ENCODE results near the gene NRN1.

NRN1 gene

DNA sequence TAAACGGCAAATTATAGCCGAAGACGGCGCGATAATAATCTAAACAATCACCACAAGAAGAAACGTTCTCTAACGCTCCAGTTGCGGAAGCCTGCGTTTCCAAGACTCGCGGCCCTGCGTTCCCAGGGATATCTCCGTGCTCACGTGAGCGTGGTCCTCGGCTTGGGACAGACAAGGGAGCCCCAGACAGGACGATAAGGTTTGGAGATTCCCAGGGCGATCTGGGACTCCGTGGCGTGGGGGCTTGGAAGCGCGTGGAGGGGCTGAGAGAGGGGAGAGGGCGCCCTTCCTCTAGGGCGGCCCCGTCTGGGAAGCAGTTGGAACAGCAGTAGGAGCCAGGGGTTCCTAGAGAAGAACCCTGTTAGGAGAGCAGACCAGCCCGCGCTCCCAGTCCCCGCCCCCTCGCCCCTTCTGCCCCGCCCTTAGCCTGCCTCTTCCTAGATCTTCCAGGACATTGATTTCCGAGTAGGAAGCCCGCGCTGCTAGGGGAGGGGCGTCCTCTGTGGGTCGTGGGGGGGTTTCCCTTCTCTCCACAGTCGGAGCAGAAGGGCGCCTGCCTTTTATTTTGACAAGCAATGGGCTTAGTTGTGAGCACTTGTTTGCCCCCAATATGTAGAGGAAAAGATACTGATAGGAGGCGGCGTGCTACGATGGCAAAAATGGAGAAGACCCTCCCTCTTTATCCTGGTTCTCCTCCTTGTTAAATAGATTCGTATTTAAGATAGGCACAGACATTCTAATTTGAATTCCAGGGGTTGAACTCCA, 10.6 kb downstream of the NRN1 start:
- no peak overlapping the region for H3K27ac ChIP-seq (ENCODE audit: insufficient read depth, low read length, poor library complexity, severe bottlenecking)

DNA sequence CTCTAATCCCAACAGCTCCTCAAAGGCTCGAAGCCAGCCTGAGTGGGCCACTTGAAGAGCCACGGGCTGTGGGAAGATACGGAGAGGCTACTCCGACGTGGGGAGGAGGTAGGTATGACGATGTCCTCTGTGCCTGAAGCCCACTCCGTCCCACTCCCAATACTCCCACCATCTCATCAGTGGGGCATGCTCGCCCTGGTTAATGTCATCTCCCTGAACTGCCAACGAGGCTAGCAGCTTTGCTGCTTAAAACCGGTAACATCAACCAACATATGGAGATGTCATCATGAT, 11.1 kb downstream of the NRN1 start:
- Histone ChIP-seq H3K36me3 (ENCODE audit: control insufficient read depth, insufficient read depth, low read length) (no peaks in the 10 kb centered on the region), H3K27ac (ENCODE audit: insufficient read depth, low read length, poor library complexity, severe bottlenecking) (no peak overlapping the region), H3K4me1 (ENCODE audit: control insufficient read depth, insufficient read depth, low read length, poor library complexity, severe bottlenecking) (peaks cover 55% of the 10 kb centered on the region), H3K27me3 (replicated peaks; ENCODE audit: control insufficient read depth, insufficient read depth, low read length, poor library complexity, severe bottlenecking) (peaks cover 79% of the 10 kb centered on the region), H3K4me3 (ENCODE audit: insufficient read depth, low read depth, low read length, poor library complexity, severe bottlenecking) (peak overlapping the region; percentile 64), H3K9me3 (ENCODE audit: control insufficient read depth, low read length) (no peaks in the 10 kb centered on the region)
- no peak for DNase-seq

More for the DNA sequence above, 10.6 kb downstream of the NRN1 start:
- Histone ChIP-seq H3K9me3 (ENCODE audit: control insufficient read depth, low read length) (no peaks in the 10 kb centered on the region), H3K4me3 (ENCODE audit: insufficient read depth, low read depth, low read length, poor library complexity, severe bottlenecking) (peak overlapping the region; percentile 64), H3K4me1 (ENCODE audit: control insufficient read depth, insufficient read depth, low read length, poor library complexity, severe bottlenecking) (peaks cover 55% of the 10 kb centered on the region), H3K36me3 (ENCODE audit: control insufficient read depth, insufficient read depth, low read length) (no peaks in the 10 kb centered on the region), H3K27me3 (replicated peaks; ENCODE audit: control insufficient read depth, insufficient read depth, low read length, poor library complexity, severe bottlenecking) (peaks cover 83% of the 10 kb centered on the region)
- DNase-seq, result no peak

GRCh38 chr6:5994999-5995657, 11.6 kb downstream of the NRN1 start:
- H3K27ac ChIP-seq (ENCODE audit: insufficient read depth, low read length, poor library complexity, severe bottlenecking), result no peak overlapping the region
- H3K27me3 ChIP-seq (replicated peaks; ENCODE audit: control insufficient read depth, insufficient read depth, low read length, poor library complexity, severe bottlenecking), result peaks cover 74% of the 10 kb centered on the region
- DNase-seq, result no peak
- H3K4me3 ChIP-seq (ENCODE audit: insufficient read depth, low read depth, low read length, poor library complexity, severe bottlenecking), result peak overlapping the region; percentile 2
- H3K4me1 ChIP-seq (ENCODE audit: control insufficient read depth, insufficient read depth, low read length, poor library complexity, severe bottlenecking), result peaks cover 52% of the 10 kb centered on the region
- no peaks in the 10 kb centered on the region for H3K9me3 ChIP-seq (ENCODE audit: control insufficient read depth, low read length)
- H3K36me3 ChIP-seq (ENCODE audit: control insufficient read depth, insufficient read depth, low read length), result no peaks in the 10 kb centered on the region

DNA sequence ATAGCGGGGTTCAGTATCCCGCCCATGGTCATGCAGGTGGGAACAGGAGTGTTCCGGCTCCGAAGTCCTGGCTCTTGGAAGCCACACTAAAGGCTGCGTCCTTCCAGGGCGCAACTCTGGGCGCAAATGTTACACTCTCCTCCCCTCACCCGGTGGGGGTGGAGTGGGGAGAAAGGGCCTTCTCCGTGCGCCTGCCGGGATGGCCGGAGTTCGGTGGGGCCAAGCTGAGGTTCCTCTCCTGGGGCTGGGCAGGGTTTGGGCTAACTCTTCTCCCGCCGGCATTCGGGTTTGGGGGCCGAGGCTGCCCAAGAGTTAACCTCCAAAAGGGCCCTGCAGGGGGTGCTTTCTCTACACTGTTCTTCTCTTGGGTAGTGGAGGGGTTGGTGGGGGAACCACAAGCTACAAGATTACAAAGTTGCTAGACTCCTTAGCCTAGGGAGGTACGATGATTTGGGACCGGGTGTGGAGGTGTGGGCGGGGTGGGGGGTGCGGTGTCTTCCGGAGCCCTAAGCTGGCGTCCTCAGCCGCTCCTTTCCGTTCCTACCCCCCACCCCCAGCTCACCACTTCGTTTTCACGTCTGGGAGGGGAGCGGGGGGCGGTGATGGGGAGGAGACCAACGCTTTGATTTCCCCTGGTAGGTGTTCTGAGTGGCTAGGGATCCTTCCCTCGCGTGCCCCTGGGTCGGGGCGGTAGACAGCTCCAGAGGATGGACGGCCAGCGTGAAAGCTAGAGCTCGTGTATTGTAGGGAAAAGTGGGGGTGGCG, 12.3 kb downstream of the NRN1 start:
- H3K27ac ChIP-seq (ENCODE audit: insufficient read depth, low read length, poor library complexity, severe bottlenecking), result no peak overlapping the region
- H3K9me3 ChIP-seq (ENCODE audit: control insufficient read depth, low read length), result no peaks in the 10 kb centered on the region
- H3K27me3 ChIP-seq (replicated peaks; ENCODE audit: control insufficient read depth, insufficient read depth, low read length, poor library complexity, severe bottlenecking), result peaks cover 67% of the 10 kb centered on the region
- H3K4me3 ChIP-seq (ENCODE audit: insufficient read depth, low read depth, low read length, poor library complexity, severe bottlenecking), result no peak overlapping the region
- no peak for DNase-seq
- H3K36me3 ChIP-seq (ENCODE audit: control insufficient read depth, insufficient read depth, low read length), result no peaks in the 10 kb centered on the region
- peaks cover 44% of the 10 kb centered on the region for H3K4me1 ChIP-seq (ENCODE audit: control insufficient read depth, insufficient read depth, low read length, poor library complexity, severe bottlenecking)

DNA sequence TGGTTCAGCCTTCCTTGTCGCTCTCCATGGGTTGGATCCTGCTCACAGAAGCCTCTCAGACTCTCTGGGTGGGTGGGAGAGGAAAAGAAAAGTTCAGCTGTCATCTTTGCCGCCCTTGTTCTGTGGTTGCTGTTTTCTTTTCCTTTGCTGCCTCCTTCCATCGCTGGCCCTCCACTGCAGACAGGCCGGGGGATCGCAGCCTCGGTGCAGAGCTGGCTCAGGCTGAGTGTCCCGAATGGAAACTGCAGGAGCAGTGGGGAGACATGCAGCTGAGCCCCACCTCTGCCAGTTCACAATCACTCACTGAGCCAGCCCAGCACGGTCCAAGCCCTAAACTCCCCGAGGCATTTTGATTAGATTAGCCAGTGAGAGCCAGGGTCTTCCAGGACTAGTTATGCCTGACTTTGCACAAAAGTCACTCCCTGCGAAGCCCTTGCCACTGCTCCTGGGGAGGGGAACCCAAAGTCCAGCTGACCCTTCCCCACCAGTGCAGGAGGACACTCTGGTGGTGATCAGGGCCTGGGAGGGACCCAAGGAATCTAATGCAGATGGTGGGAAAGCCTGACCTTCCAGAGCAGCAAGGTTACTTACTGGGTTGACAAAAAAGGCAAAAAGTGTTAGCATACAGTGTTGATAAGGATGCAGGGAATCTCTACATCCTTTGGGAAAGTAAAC, 14.0 kb downstream of the NRN1 start:
- H3K4me1 ChIP-seq (ENCODE audit: control insufficient read depth, insufficient read depth, low read length, poor library complexity, severe bottlenecking), result peaks cover 33% of the 10 kb centered on the region
- no peak overlapping the region for H3K4me3 ChIP-seq (ENCODE audit: insufficient read depth, low read depth, low read length, poor library complexity, severe bottlenecking)
- H3K27ac ChIP-seq (ENCODE audit: insufficient read depth, low read length, poor library complexity, severe bottlenecking), result no peak overlapping the region
- no peaks in the 10 kb centered on the region for H3K9me3 ChIP-seq (ENCODE audit: control insufficient read depth, low read length)
- no peak for DNase-seq
- H3K27me3 ChIP-seq (replicated peaks; ENCODE audit: control insufficient read depth, insufficient read depth, low read length, poor library complexity, severe bottlenecking), result peaks cover 50% of the 10 kb centered on the region
- H3K36me3 ChIP-seq (ENCODE audit: control insufficient read depth, insufficient read depth, low read length), result no peaks in the 10 kb centered on the region

GRCh38 chr6:5990786-5991185, 15.9 kb downstream of the NRN1 start:
- Histone ChIP-seq H3K36me3 (ENCODE audit: control insufficient read depth, insufficient read depth, low read length) (no peaks in the 10 kb centered on the region), H3K27me3 (replicated peaks; ENCODE audit: control insufficient read depth, insufficient read depth, low read length, poor library complexity, severe bottlenecking) (peaks cover 31% of the 10 kb centered on the region), H3K9me3 (ENCODE audit: control insufficient read depth, low read length) (no peaks in the 10 kb centered on the region), H3K4me1 (ENCODE audit: control insufficient read depth, insufficient read depth, low read length, poor library complexity, severe bottlenecking) (peaks cover 14% of the 10 kb centered on the region), H3K4me3 (ENCODE audit: insufficient read depth, low read depth, low read length, poor library complexity, severe bottlenecking) (no peak overlapping the region), H3K27ac (ENCODE audit: insufficient read depth, low read length, poor library complexity, severe bottlenecking) (no peak overlapping the region)
- no peak for DNase-seq

DNA sequence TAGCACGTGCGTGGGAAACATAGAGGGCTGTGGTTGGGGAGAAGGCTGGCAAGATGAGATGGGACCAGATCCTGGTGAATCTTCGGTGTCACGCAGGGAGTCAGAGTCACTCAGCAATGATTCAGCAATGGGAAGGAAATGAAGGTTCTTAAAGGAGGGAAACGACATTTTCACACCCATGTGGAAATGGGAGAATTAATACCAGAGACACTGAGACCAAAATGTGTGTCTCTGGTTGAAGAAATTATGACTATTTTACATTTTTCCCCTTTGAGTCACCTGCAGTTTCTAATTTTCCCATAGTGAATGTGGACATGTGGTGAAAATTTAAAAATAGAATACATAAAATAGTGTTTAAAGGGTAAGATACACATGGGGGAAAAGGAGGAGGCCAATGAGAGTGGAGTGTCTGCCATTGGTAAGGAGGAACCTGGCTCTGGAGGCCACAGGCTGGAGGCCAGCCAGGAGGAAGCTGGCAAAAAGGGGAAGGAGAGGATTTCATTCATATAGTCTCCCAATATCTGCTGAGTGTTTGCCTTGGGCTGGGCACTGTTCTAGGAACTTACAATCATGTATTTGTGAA, 17.5 kb downstream of the NRN1 start:
- no peak for DNase-seq

DNA sequence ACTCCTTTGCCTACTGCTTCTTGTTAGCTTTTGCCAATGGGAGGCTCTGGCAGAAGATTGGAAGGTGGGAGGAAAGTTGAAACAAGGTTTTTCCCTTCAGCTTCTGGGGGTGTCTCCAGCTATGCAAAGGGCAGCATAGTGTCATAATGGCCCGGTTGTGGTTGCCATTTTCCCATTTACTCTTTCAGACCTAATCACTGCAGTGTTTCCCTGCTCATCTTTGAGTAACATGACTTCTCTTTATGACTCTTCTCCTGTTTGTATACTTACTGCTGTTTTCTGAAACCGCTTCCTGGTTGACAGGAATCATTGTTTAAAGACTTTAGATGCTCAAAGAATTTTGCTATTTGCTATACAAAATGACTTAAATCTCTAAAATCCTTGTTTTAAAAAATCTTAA, 19.9 kb downstream of the NRN1 start:
- Histone ChIP-seq H3K4me1 (ENCODE audit: control insufficient read depth, insufficient read depth, low read length, poor library complexity, severe bottlenecking) (no peaks in the 10 kb centered on the region), H3K9me3 (ENCODE audit: control insufficient read depth, low read length) (no peaks in the 10 kb centered on the region), H3K4me3 (ENCODE audit: insufficient read depth, low read depth, low read length, poor library complexity, severe bottlenecking) (no peak overlapping the region), H3K27me3 (replicated peaks; ENCODE audit: control insufficient read depth, insufficient read depth, low read length, poor library complexity, severe bottlenecking) (no peaks in the 10 kb centered on the region), H3K36me3 (ENCODE audit: control insufficient read depth, insufficient read depth, low read length) (no peaks in the 10 kb centered on the region), H3K27ac (ENCODE audit: insufficient read depth, low read length, poor library complexity, severe bottlenecking) (no peak overlapping the region)
- no peak for DNase-seq

More for the DNA sequence above, 17.5 kb downstream of the NRN1 start:
- Histone ChIP-seq H3K4me1 (ENCODE audit: control insufficient read depth, insufficient read depth, low read length, poor library complexity, severe bottlenecking) (no peaks in the 10 kb centered on the region), H3K36me3 (ENCODE audit: control insufficient read depth, insufficient read depth, low read length) (no peaks in the 10 kb centered on the region), H3K27me3 (replicated peaks; ENCODE audit: control insufficient read depth, insufficient read depth, low read length, poor library complexity, severe bottlenecking) (peaks cover 15% of the 10 kb centered on the region), H3K27ac (ENCODE audit: insufficient read depth, low read length, poor library complexity, severe bottlenecking) (no peak overlapping the region), H3K4me3 (ENCODE audit: insufficient read depth, low read depth, low read length, poor library complexity, severe bottlenecking) (no peak overlapping the region), H3K9me3 (ENCODE audit: control insufficient read depth, low read length) (no peaks in the 10 kb centered on the region)

- H3K27me3 ChIP-seq (replicated peaks; ENCODE audit: control insufficient read depth, insufficient read depth, low read length, poor library complexity, severe bottlenecking), result no peaks in the 10 kb centered on the region
- no peak overlapping the region for H3K4me3 ChIP-seq (ENCODE audit: insufficient read depth, low read depth, low read length, poor library complexity, severe bottlenecking)
- H3K36me3 ChIP-seq (ENCODE audit: control insufficient read depth, insufficient read depth, low read length), result no peaks in the 10 kb centered on the region
- H3K4me1 ChIP-seq (ENCODE audit: control insufficient read depth, insufficient read depth, low read length, poor library complexity, severe bottlenecking), result no peaks in the 10 kb centered on the region
- no peaks in the 10 kb centered on the region for H3K9me3 ChIP-seq (ENCODE audit: control insufficient read depth, low read length)
- no peak overlapping the region for H3K27ac ChIP-seq (ENCODE audit: insufficient read depth, low read length, poor library complexity, severe bottlenecking)
- no peak for DNase-seq
Measured at GRCh38 chr6:5984150-5985089, 22.3 kb downstream of the NRN1 start.
